Measurements from ENCODE around the gene PLA2G4D.

The PLA2G4D gene

GRCh38 chr15:42078903-42079302 lies 15.5 kb downstream of the PLA2G4D start:
- TF ChIP-seq CTCF (IDR thresholded peaks at IDR 0.05; ENCODE audit: insufficient read depth, low read length, poor library complexity, severe bottlenecking) (no peak), EZH2phosphoT487 (conservative IDR thresholded peaks at IDR 0.05; ENCODE audit: low read length) (no peak)
- Histone ChIP-seq H4K20me1 (ENCODE audit: low read depth, low read length) (no peaks in the 10 kb centered on the region), H3K4me2 (ENCODE audit: low read depth, low read length, poor library complexity, severe bottlenecking) (no peak overlapping the region), H2AFZ (ENCODE audit: low read depth, low read length, severe bottlenecking) (no peak overlapping the region), H3K27ac (ENCODE audit: low read depth, low read length) (no peak overlapping the region), H3F3A (ENCODE audit: insufficient read depth) (no peaks in the 10 kb centered on the region), H3K36me3 (ENCODE audit: low read length) (no peaks in the 10 kb centered on the region), H3K9me3 (ENCODE audit: insufficient read depth, low read length) (no peaks in the 10 kb centered on the region), H3K79me2 (ENCODE audit: insufficient read depth, low read length) (no peaks in the 10 kb centered on the region), H3K9ac (ENCODE audit: low read length) (no peak overlapping the region), H3K4me3 (ENCODE audit: insufficient read depth, low read length, poor library complexity, severe bottlenecking) (no peak overlapping the region), H3K9me2 (replicated peaks; ENCODE audit: insufficient read depth, low read length) (no peaks in the 10 kb centered on the region), H3K27me3 (ENCODE audit: low read length) (no peaks in the 10 kb centered on the region)

GRCh38 chr15:42077689-42078088 lies 16.7 kb downstream of the PLA2G4D start:
- Histone ChIP-seq H3K79me2 (ENCODE audit: insufficient read depth, low read length) (no peaks in the 10 kb centered on the region), H2AFZ (ENCODE audit: low read depth, low read length, severe bottlenecking) (no peak overlapping the region), H3K9ac (ENCODE audit: low read length) (no peak overlapping the region), H4K20me1 (ENCODE audit: low read depth, low read length) (no peaks in the 10 kb centered on the region), H3K9me3 (ENCODE audit: insufficient read depth, low read length) (no peaks in the 10 kb centered on the region), H3K9me2 (replicated peaks; ENCODE audit: insufficient read depth, low read length) (no peaks in the 10 kb centered on the region), H3K27me3 (ENCODE audit: low read length) (no peaks in the 10 kb centered on the region), H3K27ac (ENCODE audit: low read depth, low read length) (no peak overlapping the region), H3F3A (ENCODE audit: insufficient read depth) (no peaks in the 10 kb centered on the region), H3K36me3 (ENCODE audit: low read length) (no peaks in the 10 kb centered on the region), H3K4me2 (ENCODE audit: low read depth, low read length, poor library complexity, severe bottlenecking) (no peak overlapping the region), H3K4me3 (ENCODE audit: insufficient read depth, low read length, poor library complexity, severe bottlenecking) (no peak overlapping the region)
- no peak for TF ChIP-seq CTCF (IDR thresholded peaks at IDR 0.05; ENCODE audit: insufficient read depth, low read length, poor library complexity, severe bottlenecking)
- TF ChIP-seq EZH2phosphoT487 (conservative IDR thresholded peaks at IDR 0.05; ENCODE audit: low read length), result no peak

- Histone ChIP-seq H3F3A (ENCODE audit: insufficient read depth) (no peaks in the 10 kb centered on the region), H3K9me3 (ENCODE audit: insufficient read depth, low read length) (no peaks in the 10 kb centered on the region), H2AFZ (ENCODE audit: low read depth, low read length, severe bottlenecking) (no peak overlapping the region), H3K36me3 (ENCODE audit: low read length) (no peaks in the 10 kb centered on the region), H3K4me3 (ENCODE audit: insufficient read depth, low read length, poor library complexity, severe bottlenecking) (no peak overlapping the region), H4K20me1 (ENCODE audit: low read depth, low read length) (no peaks in the 10 kb centered on the region), H3K79me2 (ENCODE audit: insufficient read depth, low read length) (no peaks in the 10 kb centered on the region), H3K4me2 (ENCODE audit: low read depth, low read length, poor library complexity, severe bottlenecking) (no peak overlapping the region), H3K27ac (ENCODE audit: low read depth, low read length) (no peak overlapping the region), H3K27me3 (ENCODE audit: low read length) (no peaks in the 10 kb centered on the region), H3K9me2 (replicated peaks; ENCODE audit: insufficient read depth, low read length) (no peaks in the 10 kb centered on the region), H3K9ac (ENCODE audit: low read length) (no peak overlapping the region)
- TF ChIP-seq CTCF (IDR thresholded peaks at IDR 0.05; ENCODE audit: insufficient read depth, low read length, poor library complexity, severe bottlenecking), result no peak
- TF ChIP-seq EZH2phosphoT487 (conservative IDR thresholded peaks at IDR 0.05; ENCODE audit: low read length), result no peak
Measured at GRCh38 chr15:42073418-42073817, 20.9 kb downstream of the PLA2G4D start.
